OCI-LY1 (cell line): ENCODE data around the gene NUP210.
A peak's percentile ranks its signal among the peaks of the same experiment; 100 is the strongest.

Source experiments
- H2AFZ ChIP-seq: fragments of 200-600 bp; sonication (generic), shearing (Covaris generic); 2 replicates; pipeline ENCODE4 v1.6.0; 2014; ENCODE audit warnings: antibody characterized with exemption, mild to moderate bottlenecking, low read length
- H3F3A ChIP-seq: fragments of 200-600 bp; sonication (generic), shearing (Covaris generic); 2 replicates; pipeline ENCODE4 v1.6.0; 2014; ENCODE audit warnings: mild to moderate bottlenecking, antibody characterized with exemption, low read length, moderate library complexity; ENCODE audit not compliant: insufficient read depth
- H3K27ac ChIP-seq: fragments of 200-600 bp; sonication (generic); 2 replicates; pipeline ENCODE4 v1.5.1; 2014; ENCODE audit warnings: low read length, mixed run types, mild to moderate bottlenecking, low read depth; ENCODE audit not compliant: poor library complexity, severe bottlenecking
- H3K27me3 ChIP-seq: fragments of 200-600 bp; sonication (generic); 2 replicates; pipeline ENCODE4 v1.6.0; 2014; ENCODE audit warnings: antibody characterized with exemption, mild to moderate bottlenecking, low read length, moderate library complexity; ENCODE audit not compliant: insufficient read depth
- H3K36me3 ChIP-seq: fragments of 200-600 bp; sonication (generic); 2 replicates; pipeline ENCODE4 v1.6.1; 2014; ENCODE audit warnings: mild to moderate bottlenecking, antibody characterized with exemption, low read length, moderate library complexity, mixed read lengths; ENCODE audit not compliant: insufficient read depth
- H3K4me1 ChIP-seq: fragments of 200-600 bp; sonication (generic); 2 replicates; pipeline ENCODE4 v1.5.1; 2014; ENCODE audit warnings: mild to moderate bottlenecking, low read length, moderate library complexity; ENCODE audit not compliant: insufficient read depth, severe bottlenecking
- H3K4me2 ChIP-seq: fragments of 200-600 bp; sonication (generic), shearing (Covaris generic); 2 replicates; pipeline ENCODE4 v1.6.1; 2014; ENCODE audit warnings: low read length
- H3K4me3 ChIP-seq: fragments of 200-600 bp; sonication (generic); 2 replicates; pipeline ENCODE4 v1.5.1; 2014; ENCODE audit warnings: low read length, low read depth, mild to moderate bottlenecking, mixed read lengths; ENCODE audit not compliant: poor library complexity, severe bottlenecking
- H3K79me2 ChIP-seq: fragments of 200-600 bp; shearing (Covaris generic); 2 replicates; pipeline ENCODE4 v1.6.1; 2016; ENCODE audit warnings: mixed run types, low read length, mixed read lengths; ENCODE audit not compliant: insufficient read depth
- H3K9ac ChIP-seq: fragments of 200-600 bp; sonication (generic), shearing (Covaris generic); 2 replicates; pipeline ENCODE4 v1.6.1; 2014; ENCODE audit warnings: mild to moderate bottlenecking, low read length, mixed read lengths
- H3K9me2 ChIP-seq: fragments of 200-600 bp; sonication (generic), shearing (Covaris generic); 2 replicates; pipeline ENCODE4 v1.6.1; 2014; ENCODE audit warnings: low read depth, mild to moderate bottlenecking, low read length, mixed read lengths
- H3K9me3 ChIP-seq: fragments of 200-600 bp; shearing (Covaris generic); 2 replicates; pipeline ENCODE4 v1.6.1; 2014; ENCODE audit warnings: low read length, mixed read lengths
- H4K20me1 ChIP-seq: fragments of 200-600 bp; sonication (generic), shearing (Covaris generic); 2 replicates; pipeline ENCODE4 v1.6.0; 2016; ENCODE audit warnings: mild to moderate bottlenecking, low read length; ENCODE audit not compliant: insufficient read depth
- CTCF ChIP-seq: fragments of 200-600 bp; sonication (generic), shearing (Covaris generic); IDR thresholded peaks from 2 replicates; pipeline ENCODE4 v1.5.1; 2017; ENCODE audit warnings: mild to moderate bottlenecking, antibody characterized with exemption, low read length, moderate library complexity, mixed read lengths
- EZH2 ChIP-seq: fragments of 200-600 bp; sonication (generic), shearing (Covaris generic); IDR thresholded peaks from 2 replicates; pipeline ENCODE4 v1.8.0; 2017; ENCODE audit warnings: borderline replicate concordance, mixed run types, mild to moderate bottlenecking, antibody characterized with exemption, low read length, moderate library complexity, mixed read lengths

Gene NUP210

DNA sequence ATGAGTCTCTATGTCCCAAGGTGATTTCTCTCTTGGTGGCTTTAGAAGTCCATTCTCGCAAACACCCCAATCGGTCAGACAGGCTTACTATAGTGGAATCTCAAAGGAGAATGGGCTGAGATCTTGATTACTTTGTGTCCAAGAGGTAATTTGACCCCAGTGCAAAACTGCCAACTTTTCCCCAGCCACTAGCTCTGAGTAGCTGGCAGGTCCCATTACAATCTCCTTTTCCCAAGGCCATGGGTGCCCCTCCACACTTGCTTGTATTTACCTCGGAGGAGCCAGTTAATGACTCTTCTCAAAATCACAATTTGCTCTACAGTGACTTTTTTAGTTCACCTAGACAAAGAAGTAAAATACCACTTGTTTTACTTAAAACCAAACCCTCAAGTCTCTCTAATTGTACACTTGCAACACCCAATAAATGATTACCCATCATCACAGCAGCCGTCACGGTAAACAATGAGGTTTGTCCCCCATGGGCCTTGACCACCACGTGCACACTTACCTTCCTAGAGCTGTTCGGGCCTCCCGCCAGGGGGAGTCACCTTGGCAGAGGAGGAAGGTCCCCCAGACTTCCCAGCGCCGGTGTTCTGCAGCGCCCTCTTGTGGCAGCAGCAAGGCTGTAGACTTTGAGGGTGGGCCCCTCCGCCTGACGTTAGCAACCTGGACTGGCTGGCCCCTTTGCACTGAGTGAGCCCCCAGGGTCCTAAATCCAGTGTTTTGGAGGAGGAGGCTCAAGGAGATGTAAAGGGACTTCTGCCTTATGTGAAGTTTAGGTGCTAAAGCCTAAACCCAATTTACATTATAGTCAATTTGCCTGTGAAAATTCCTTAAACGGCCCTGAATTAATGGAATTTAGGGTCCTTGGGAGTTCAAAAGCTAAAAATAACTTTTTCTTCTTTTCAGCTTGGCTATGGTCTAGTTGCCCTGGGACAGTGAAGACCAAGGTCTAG, 41.3 kb upstream of the NUP210 start:
- H3K9me3 ChIP-seq, result no peaks in the 10 kb centered on the region
- H3K27ac ChIP-seq, result no peak overlapping the region
- no peaks in the 10 kb centered on the region for H3K79me2 ChIP-seq
- H3K4me3 ChIP-seq, result no peak overlapping the region
- no peaks in the 10 kb centered on the region for H3F3A ChIP-seq
- 0 out of 2 replicates have a peak, but pooled peaks cover 7% of the 10 kb centered on the region for H3K27me3 ChIP-seq
- no peak overlapping the region for H3K9ac ChIP-seq
- H3K9me2 ChIP-seq, result no peaks in the 10 kb centered on the region
- H4K20me1 ChIP-seq, result no peaks in the 10 kb centered on the region
- no peaks in the 10 kb centered on the region for H3K4me1 ChIP-seq
- H3K4me2 ChIP-seq, result no peak overlapping the region
- peak; percentile 100 for TF ChIP-seq CTCF
- no peak for TF ChIP-seq EZH2
- H2AFZ ChIP-seq, result no peak overlapping the region
- H3K36me3 ChIP-seq, result no peaks in the 10 kb centered on the region

GRCh38 chr3:13460341-13460736, 40.2 kb upstream of the NUP210 start:
- Histone ChIP-seq H3K4me2 (no peak overlapping the region), H3K9me2 (no peaks in the 10 kb centered on the region), H3K27ac (no peak overlapping the region), H3K9me3 (no peaks in the 10 kb centered on the region), H3K27me3 (0 out of 2 replicates have a peak, but pooled peaks cover 8% of the 10 kb centered on the region), H3F3A (no peaks in the 10 kb centered on the region), H4K20me1 (no peaks in the 10 kb centered on the region), H3K4me1 (no peaks in the 10 kb centered on the region), H3K79me2 (no peaks in the 10 kb centered on the region), H3K9ac (no peak overlapping the region), H2AFZ (no peak overlapping the region), H3K4me3 (no peak overlapping the region), H3K36me3 (no peaks in the 10 kb centered on the region)
- TF ChIP-seq CTCF (no peak), EZH2 (no peak)

GRCh38 chr3:13459605-13460340, 39.7 kb upstream of the NUP210 start:
- H3K79me2 ChIP-seq, result no peaks in the 10 kb centered on the region
- no peaks in the 10 kb centered on the region for H3K9me3 ChIP-seq
- no peak overlapping the region for H3K9ac ChIP-seq
- H3K4me2 ChIP-seq, result no peak overlapping the region
- no peaks in the 10 kb centered on the region for H3K4me1 ChIP-seq
- no peak overlapping the region for H2AFZ ChIP-seq
- H3F3A ChIP-seq, result no peaks in the 10 kb centered on the region
- no peaks in the 10 kb centered on the region for H3K36me3 ChIP-seq
- H3K9me2 ChIP-seq, result no peaks in the 10 kb centered on the region
- no peak overlapping the region for H3K4me3 ChIP-seq
- H3K27ac ChIP-seq, result no peak overlapping the region
- H4K20me1 ChIP-seq, result no peaks in the 10 kb centered on the region
- 0 out of 2 replicates have a peak, but pooled peaks cover 8% of the 10 kb centered on the region for H3K27me3 ChIP-seq
- TF ChIP-seq EZH2 (no peak), CTCF (no peak)
